ENCODE results near the gene BABAM2. TPM values are rescaled to one million over a fixed set of nuclear protein-coding genes. Genes with fewer than 3 reads are reported as not detected.

Gene BABAM2
- total RNA-seq, 1 donor from 2014 or later: 16.7 TPM

DNA sequence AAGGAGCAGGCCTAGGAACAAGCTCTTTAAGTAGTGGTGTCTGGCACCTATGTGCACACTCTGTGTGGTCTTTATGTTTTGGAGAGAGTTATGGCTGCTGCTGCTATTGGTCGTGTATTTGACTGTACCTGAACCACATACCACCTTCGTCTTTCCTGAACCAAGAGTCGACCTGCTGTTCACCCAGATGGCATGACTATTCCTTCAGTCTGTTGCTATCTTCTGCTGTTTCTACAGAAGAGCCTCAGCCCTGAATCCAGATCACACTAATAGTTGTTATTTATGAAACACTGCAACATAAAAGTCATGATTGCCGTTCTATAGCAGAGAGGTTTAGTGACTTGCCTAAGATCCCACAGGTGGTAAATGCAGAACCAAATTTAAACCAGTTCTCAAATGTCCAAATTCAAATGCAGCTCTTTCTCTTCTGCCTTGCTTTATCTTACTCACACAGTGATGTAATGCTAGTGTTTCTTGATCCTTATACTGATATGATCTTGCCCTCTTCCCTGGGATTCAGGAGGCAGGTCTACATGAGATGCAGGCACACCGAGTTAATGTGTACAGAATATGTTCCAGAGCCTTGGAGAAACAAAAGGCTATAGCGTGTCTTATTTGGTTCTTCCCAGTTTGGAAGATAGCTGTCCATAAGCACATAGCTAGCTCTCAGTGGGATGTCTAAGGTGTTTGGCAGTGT lies 380.1 kb downstream of the BABAM2 start:
- DNase-seq (ENCODE audit: low spot score): no peak

DNA sequence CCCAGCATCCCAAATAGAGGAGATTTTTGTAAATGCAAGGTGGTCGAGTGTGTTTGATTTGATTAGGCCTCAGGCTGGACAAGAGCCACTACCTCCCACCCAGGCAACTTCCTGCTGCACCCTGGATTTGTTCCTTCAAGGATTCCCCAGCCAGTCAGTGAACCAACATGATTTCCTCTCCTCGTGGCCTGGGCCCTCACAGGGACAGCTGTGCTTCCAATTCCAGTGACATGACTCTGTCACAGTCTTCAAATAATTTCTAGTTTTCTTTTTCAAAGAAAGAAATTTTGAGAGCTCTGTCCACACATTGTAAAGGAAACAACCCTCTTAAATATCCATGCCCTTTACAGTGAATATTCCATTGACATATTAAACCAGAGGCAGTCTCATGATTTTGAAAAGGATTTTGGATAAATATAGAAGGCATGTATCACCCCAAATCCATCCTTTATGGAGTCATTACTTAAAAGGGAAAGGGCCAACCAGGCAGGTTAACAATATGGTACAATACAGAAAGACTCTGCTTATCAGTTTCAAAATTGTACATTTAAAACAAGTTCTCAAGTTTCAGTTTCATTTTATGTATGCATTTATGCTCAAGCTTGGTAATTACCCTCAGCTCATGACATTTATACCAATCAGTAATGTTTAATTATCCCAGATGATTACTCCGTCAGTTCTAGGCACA lies 380.8 kb downstream of the BABAM2 start:
- ATAC-seq: no peak
- no peak for DNase-seq (ENCODE audit: low spot score)

More for the DNA sequence above, 380.1 kb downstream of the BABAM2 start:
- ATAC-seq: no peak

DNA sequence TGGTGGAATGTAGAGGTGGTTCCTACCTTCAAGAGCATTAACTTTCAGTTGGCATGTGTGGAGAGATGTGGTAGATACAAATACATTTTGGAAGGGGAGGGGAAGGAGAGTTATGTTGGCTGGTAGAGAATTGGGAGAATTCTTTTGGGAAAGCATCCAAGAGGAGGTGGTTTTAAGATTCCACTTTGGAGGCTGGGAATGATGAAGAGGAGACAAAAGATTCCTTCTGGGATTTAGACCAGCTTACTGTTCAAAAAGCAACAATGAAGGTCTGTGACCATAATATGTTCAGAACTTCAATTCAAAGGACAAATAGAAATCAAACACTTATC lies 381.4 kb downstream of the BABAM2 start:
- no peak for DNase-seq (ENCODE audit: low spot score)
- ATAC-seq: no peak

DNA sequence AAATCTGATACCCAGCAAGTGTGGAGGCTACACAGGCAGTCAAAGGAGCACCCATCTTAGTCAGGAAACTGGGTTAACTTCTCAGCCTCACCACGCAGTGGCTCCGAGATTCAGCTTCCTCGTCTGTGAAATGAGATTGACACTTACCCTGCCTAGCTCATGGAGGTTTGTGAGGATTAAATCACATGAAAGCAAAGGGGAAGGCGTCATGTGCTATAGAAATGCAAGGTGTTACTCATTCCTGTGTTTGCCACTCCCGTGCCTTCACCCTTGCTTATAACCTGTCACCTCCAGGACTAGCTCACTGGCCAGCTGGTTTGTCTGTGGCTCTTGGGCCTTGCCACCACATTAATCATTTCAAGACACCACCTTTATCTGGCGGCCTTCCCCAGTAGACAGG lies 383.2 kb downstream of the BABAM2 start:
- DNase-seq (ENCODE audit: low spot score) (no peak), ATAC-seq (no peak)

DNA sequence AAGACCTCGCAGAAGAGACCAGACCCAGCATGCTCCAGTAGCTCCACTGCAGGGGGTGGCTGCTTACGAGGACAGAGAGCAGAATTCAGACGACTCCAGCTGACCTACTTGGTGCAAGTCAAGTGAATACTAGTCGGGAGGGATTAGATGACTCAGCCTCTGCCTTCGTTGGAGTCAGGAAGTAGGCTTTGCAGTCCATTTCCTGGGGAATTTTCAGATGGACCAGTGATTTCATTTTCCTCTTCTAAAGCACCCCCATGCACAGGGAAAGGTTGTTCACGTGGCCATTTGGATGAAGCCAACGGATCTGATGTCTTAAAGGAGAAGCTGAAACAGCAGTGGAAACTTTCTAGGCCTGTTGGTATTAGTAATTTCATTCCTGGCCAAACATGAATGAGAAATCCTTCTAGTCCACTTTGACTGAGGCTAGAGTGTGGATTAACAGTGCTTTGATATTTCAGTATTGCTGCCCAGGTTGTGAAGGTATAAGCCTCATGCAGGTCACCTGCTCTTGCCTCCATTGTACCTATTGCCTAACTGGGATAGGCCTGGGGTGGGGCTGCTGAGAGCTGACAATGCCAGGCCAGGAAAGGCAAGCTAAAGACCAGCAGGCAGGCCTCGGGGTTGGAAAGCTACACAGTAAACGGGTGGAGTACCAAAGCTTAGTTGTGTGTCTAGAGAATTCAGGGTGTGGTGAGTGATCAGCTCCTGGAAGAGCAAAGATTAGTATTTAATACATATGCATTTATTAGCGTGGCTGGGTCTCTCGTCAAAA lies 384.6 kb downstream of the BABAM2 start:
- ATAC-seq: peak; percentile 37
- no peak for DNase-seq (ENCODE audit: low spot score)

DNA sequence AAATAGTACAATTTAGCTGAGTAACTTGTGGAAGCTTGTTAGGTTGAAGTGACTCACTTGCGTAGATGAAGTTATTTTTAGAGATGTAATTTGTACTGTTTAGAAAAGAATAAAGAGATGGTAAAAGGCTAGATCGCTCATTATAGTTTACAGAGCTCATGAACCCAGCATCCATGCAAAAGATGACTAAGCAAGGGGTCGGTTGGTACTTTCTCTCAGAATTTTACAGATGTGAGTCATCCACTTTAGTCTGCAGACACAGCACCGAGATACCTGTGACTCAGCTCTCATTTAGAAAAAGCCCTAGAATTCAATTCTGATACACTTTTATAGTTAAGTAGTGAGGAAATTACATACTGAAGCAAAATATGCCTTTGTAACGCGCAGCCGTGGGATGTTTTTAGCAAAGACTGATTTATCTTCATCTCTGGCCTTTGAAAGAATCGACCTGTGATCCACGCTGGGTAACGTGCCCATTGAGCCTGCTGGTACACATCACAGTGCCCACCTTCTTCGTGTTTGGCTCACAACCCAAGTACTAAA lies 385.6 kb downstream of the BABAM2 start:
- DNase-seq (ENCODE audit: low spot score): no peak
- ATAC-seq: no peak

DNA sequence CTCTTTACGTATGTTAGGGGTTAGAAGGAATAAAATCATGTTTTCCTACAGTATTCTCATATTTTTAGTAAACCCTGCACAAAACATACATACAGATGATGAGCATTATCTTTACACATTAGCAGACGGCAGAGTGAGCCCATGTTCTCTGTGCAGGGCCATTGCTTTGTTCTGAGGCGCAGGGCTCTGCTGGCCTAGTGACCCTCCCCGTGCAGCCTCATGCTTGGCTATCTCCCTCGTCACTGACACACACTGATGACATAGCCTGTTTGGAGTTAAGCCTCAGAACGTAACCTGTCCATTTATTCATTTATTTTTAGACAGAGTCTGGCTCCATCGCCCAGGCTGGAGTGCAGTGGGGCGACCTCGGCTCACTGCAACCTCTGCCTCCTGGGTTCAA lies 386.3 kb downstream of the BABAM2 start:
- DNase-seq (ENCODE audit: low spot score) (no peak), ATAC-seq (no peak)

DNA sequence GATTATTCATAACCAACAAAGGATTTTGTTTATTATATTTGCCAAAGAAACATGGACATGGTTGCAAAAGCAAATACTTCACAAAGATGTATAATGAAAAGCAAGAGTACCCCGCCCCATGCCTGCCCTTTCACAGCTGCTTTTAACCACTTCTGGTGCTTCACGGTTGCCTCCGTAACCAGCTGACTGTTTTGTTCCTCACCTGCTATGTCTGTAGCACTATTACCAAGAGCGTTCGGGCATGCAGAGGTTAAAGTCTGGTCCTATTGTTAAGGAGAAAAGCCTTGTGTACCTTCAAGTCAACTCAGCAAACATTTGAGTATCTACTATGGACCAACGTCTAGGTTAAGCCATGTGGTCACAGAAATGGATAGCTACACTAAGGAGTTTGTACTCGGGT lies 386.9 kb downstream of the BABAM2 start:
- DNase-seq (ENCODE audit: low spot score): no peak
- no peak for ATAC-seq

DNA sequence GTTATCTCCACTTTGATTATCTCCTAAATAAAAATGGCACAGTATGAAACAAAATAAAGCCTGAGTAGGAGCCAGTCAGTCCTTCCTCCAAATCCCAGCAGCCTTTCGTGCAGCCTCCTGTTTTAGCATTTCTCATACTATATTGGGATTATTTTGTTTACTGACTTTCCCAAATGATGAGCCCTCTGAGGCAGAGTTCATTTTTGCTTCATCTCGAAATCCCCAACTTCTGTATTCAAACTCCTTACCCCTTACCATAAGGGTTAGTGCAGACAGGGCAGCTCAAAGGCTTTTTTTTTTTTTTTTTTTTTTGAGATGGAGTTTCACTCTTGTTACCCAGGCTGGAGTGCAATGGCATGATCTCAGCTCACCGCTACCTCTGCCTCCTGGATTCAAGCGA lies 388.8 kb downstream of the BABAM2 start:
- DNase-seq (ENCODE audit: low spot score): no peak
- no peak for ATAC-seq

DNA sequence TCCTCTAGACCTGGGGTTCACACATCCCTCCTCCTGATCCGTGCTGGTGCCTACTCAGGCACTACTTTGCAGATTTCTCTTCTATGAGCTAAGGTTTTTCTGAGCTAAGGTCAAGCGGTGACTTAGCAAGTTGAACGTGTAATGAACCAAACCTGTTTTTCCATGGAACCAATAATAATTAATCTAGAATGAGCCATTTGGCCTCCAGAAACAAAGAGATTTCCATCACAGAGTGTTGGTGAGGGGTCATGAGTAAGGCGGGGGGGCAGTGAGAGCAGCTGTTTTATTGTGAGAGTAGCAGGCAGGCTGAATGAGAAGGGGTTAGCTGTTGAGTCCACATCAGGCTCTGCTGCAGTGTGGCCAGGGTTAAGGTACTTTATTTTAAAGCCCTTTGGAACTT lies 390.1 kb downstream of the BABAM2 start:
- ATAC-seq (no peak), DNase-seq (ENCODE audit: low spot score) (no peak)

DNA sequence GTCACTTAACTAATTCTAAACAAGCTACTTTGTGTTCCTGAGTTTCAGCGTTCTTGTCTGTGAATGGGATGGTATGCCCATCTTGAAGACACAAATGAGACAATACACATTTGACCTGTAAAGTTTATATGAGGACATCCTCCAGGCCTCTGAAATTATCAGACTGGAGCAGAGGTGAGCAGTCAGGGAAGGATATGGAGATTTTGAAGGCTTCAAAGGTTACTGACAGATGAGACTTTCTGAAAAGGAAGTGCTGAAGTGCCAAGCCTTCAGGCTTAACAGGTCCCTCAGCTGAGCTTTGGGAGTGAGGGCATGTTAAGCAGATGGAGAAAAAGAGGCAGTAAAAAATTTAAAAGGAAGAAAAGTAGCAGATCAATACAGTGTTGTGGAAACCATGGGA lies 391.2 kb downstream of the BABAM2 start:
- no peak for ATAC-seq

DNA sequence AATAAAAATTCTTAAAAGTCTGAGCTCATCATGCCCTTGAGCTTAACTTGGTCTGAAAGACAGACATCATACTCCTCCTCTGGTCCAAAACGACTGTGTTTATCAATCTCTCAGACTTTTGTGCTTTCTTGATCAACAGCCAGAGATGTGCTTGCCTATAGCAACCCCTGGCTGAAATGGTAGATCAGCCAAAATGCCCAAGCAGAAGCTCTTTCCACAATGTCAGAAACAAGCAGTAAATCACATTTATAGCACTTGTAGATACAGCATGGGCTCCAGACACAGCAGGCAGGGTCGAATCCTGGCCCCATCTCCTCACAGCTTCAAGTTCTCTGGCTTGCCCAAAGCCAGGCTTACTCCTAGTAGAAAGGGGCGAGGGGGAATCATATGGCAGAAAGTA lies 391.7 kb downstream of the BABAM2 start:
- DNase-seq (ENCODE audit: low spot score): no peak
- no peak for ATAC-seq

More for the DNA sequence above, 391.2 kb downstream of the BABAM2 start:
- no peak for DNase-seq (ENCODE audit: low spot score)

DNA sequence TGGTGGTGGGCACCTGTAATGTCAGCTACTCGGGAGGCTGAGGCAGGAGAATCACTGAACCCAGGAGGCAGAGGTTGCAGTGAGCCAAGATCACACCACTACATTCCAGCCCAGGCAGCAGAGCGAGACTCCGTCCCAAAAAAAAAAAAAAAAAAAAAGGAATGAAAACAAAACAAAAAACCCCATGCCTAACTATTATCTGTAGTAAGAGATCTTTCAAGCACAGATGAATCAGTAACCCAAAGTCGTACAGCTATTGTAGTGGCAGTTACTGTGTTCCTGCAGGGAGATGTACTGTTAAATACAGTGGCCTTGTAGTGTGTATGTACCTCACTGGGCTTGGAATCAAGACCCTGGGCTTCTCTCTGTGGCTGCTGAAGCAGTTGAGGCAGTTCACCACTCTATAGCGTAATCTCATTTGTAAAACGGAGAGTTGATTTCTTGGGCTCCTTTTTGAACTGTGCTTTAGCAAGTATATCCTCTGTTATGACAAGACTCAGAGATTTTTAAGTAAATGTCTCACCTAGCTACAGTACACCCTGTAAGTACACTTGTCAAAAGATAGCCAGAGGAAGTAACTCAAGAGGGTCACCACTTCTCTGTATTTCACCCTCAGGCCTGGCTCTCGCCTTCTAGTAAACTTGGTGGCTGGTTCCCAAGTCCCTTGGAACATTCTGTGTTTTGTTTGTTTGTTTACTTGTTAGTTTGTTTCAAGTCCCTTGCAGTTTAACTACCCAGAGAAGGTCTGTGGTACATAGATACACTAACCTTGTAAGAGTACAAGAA lies 392.5 kb downstream of the BABAM2 start:
- ATAC-seq: no peak

DNA sequence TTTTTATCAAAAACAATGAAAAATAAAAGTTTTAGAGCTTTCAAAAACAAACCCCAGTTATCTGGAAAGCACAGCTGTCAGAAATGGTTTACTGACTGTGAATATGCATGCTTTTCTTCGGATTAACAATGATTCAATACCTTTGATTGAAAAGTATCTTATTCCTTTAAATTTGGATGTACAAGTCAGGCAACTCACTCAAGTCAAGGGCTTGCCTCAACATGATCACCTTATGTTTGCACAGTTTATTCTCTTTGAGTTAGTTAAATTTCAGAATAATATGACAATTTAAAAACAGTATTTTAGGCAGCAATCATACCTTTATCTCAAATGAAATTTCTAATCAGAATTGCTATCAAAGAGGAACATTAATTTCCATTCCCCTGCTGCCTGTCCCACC lies 393.3 kb downstream of the BABAM2 start:
- no peak for ATAC-seq
- DNase-seq (ENCODE audit: low spot score): no peak

More for the DNA sequence above, 392.5 kb downstream of the BABAM2 start:
- no peak for DNase-seq (ENCODE audit: low spot score)

DNA sequence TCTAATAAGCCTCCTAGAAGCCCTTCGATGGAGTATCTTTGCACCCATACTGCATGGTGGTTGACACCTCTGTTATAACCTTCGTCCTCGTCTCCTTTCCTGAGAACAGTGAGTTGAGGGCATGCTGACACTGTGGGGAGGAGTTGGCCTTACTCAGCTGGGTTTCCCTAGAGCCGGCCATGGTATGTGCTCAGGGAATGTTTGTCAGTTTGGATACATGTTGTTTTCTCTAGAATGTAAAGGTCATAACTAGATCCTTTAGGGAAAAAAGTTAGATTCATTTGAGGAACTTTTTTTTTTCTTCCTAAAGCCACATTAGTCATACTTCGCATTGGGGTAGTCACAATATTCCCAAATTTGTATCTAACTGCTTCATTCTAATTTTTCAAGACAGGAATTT lies 396.1 kb downstream of the BABAM2 start:
- DNase-seq (ENCODE audit: low spot score) (no peak), ATAC-seq (no peak)

DNA sequence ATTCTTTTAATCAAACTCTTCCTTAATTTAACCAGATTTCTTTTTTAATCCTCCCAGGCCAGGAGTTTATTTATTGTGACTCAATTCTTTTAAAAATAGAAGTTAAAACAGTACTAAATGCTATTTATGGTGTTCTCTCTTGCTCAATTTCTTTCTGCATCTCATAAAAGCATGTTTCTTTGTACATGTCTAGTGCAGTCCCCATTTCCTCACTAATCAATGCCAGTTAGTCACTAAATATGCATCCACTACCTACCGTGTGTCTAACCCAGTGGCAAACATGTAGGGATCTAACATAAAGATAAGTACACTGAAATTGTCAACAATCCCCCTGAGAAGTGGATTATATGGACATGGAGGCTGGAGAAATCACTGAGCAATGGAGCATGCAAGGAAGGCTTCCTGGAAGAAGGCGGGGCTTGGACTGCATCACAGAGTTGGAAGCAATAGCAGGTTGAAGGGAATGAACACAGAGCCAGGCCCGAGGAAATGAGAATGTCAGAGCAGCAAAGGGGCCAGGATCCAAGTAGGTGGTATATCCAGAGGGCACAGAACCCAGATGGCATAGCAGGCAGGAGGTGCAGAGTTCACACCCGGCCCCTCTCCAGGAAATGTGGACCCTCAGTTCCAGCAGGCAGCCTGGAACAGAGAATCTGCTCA lies 396.9 kb downstream of the BABAM2 start:
- no peak for ATAC-seq

DNA sequence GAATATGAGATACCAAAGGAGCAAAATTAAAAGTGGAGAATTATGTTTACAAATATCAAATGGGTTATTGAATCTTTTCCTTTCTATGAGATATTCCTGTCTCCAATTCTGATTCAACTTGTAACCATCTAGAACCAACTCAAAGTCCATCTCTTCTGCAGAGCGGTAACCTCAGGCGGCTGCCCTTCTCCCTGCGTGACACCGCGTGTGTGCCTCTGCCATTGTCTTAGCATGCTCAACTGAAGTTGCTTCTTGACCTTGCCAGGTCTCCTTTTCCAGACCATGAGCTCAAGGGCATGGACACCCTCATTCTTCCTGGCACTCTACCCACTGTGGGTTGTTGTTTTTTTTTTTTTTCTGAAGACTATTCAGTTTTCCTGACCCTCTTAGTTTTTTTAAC lies 398.1 kb downstream of the BABAM2 start:
- DNase-seq (ENCODE audit: low spot score) (no peak), ATAC-seq (no peak)

More for the DNA sequence above, 396.9 kb downstream of the BABAM2 start:
- DNase-seq (ENCODE audit: low spot score): no peak

DNA sequence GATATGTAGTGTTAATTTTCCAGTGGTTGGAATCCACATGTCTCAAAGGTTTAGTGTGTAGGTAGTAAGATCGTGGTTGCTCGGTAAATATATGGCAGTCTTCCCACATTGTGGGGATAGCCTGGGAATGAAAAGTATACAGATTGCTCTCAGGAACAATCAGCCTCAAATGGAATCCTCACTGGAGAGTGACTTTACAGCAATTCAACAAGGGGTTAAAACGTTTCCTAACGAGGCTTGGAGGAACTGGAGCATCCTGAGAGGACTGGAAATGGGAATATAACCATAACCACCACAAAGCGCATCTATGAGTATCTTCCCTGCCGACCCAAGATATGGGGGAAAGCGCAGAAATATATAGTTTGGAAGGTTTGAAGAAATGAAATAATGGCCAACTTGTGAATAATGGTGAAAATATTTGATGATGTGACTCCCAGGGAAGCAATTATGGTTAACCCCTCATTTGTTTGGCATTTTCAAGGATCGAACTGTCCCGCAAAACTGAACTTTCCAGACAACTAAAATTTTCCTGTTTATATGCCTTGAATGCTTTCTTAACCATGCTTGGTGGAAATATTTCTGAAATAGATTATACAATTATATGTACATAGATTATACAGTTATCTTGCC lies 401.4 kb downstream of the BABAM2 start:
- ATAC-seq: no peak
- no peak for DNase-seq (ENCODE audit: low spot score)

DNA sequence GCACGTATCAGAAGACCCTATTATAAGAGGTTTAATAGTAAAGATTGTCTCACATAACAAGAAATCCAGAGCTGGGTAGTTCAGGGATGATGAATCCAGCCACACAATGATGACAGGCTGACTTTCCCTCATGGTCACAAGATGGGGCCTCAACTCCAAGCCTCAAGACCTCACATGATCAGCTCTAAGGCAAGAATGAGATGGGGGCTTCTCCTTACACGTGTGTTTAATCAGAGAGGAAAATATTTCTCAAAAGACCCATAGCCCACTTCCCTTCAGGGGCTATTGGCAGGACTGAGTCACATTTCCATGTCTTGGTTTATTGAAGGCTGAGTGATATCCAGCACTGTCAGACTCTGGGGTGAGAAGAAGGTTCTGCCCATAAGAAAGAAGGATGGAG lies 402.0 kb downstream of the BABAM2 start:
- ATAC-seq (no peak), DNase-seq (ENCODE audit: low spot score) (no peak)

DNA sequence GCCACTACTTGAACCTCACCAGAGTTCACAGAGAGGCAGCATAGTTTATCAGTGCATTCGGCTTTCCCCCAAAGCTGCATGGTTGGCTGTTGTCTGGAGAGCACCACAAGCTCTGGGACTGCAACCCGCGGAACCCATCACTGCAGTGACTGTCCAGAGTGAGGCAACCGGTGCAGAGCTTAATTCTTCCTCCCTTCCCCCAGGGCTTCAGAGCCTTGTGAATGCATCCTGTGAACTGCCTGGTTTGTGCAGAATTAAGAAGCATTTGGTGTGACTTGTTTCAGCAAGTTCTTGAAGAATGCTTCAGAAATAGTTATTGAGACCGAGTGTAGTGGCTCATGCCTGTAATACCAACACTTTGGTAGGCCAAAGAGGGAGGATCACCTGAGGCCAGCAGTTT lies 402.9 kb downstream of the BABAM2 start:
- ATAC-seq (no peak), DNase-seq (ENCODE audit: low spot score) (no peak)
